Smooth muscle cell of the pulmonary artery (primary cell): Measurements from ENCODE around the gene ANTXR2. TPM values are rescaled to one million over a fixed set of nuclear protein-coding genes. Genes with fewer than 3 reads are reported as not detected.

Source experiments
- total RNA-seq: library from RNA; depleted of rRNA; stranded (reverse); fragments of >200 nt; gene quantifications from 2 replicates; pipeline ENCODE4 v1.2.3, GENCODE V29; 2014

Gene ANTXR2
- total RNA-seq: 142 and 224 TPM in 2 replicates

GRCh38 chr4:80072744-80073472, at the start of gene ANTXR2:
TSS of gene ANTXR2 (minus strand) at chr4:80073229. CDS start at chr4:80072560, 669 bp downstream.

Other genes starting within 250 kb of the ANTXR2 start
- gene PRDM8, start 124.3 kb upstream of the ANTXR2 start, total RNA-seq: 4.9 and 6.8 TPM in 2 replicates
- 21.3 and 31.5 TPM in 2 replicates for gene FGF5, start 193.4 kb upstream of the ANTXR2 start, total RNA-seq